HepG2 (cell line): ENCODE measurements around the gene SNAP23. TPM values are rescaled to one million over a fixed set of nuclear protein-coding genes. Genes with fewer than 3 reads are reported as not detected.

Source experiments
- CHD2 ChIP-seq: IDR thresholded peaks from 2 replicates; pipeline ENCODE4 v1.6.1; 2011; ENCODE audit warnings: low read depth, low read length, improper control_type of control experiment
- DRAP1 ChIP-seq: IDR thresholded peaks from 2 replicates; pipeline ENCODE4 v1.6.1; 2016; ENCODE audit warnings: missing genetic modification reagents, missing compliant biosample characterization
- FOXM1 ChIP-seq: sonication (generic); formaldehyde crosslinking; IDR thresholded peaks from 2 replicates; pipeline ENCODE4 v1.5.0; 2020; ENCODE audit warnings: missing genetic modification reagents
- MTERF4 ChIP-seq: sonication (generic); formaldehyde crosslinking; IDR thresholded peaks from 2 replicates; pipeline ENCODE4 v1.8.0; 2023; ENCODE audit warnings: mild to moderate bottlenecking, missing genetic modification reagents
- SMYD3 ChIP-seq: sonication (generic); formaldehyde crosslinking; IDR thresholded peaks from 2 replicates; pipeline ENCODE4 v1.8.1; 2023; ENCODE audit warnings: mild to moderate bottlenecking, missing genetic modification reagents
- ZBTB4 ChIP-seq: sonication (generic); formaldehyde crosslinking; IDR thresholded peaks from 2 replicates; pipeline ENCODE4 v1.4.0; 2020; ENCODE audit warnings: missing genetic modification reagents, mild to moderate bottlenecking, borderline replicate concordance
- ZNF407 ChIP-seq: sonication (generic); formaldehyde crosslinking; IDR thresholded peaks from one replicate; pipeline ENCODE4 v1.5.1; 2020; ENCODE audit warnings: mild to moderate bottlenecking, missing genetic modification reagents; ENCODE audit errors: not compliant biosample characterization
- ZNF766 ChIP-seq: sonication (generic); formaldehyde crosslinking; IDR thresholded peaks from 2 replicates; pipeline ENCODE4 v1.5.0; 2020; ENCODE audit warnings: missing genetic modification reagents, borderline replicate concordance
- ZUFSP ChIP-seq: sonication (generic); formaldehyde crosslinking; IDR thresholded peaks from 2 replicates; pipeline ENCODE4 v1.9.0; 2021; ENCODE audit warnings: missing genetic modification reagents, mild to moderate bottlenecking, borderline replicate concordance
- polyA plus RNA-seq, 8 experiments: library from polyadenylated mRNA; depleted of rRNA in 3 of 8; stranded (reverse) in 7 of 8; unstranded in 1 of 8; fragments of >200 nt; fragmentation: Illumina TruSeq in 4 of 8; extraction: Trizol in 4 of 8; gene quantifications; 2 replicates each; pipeline versions ENCODE4 v1.2.1 to v1.2.3, GENCODE V29; 2011 to 2016; ENCODE audit warnings: low read depth in 4 of 8, missing spikeins in 1 of 8, mixed read lengths in 1 of 8; ENCODE audit not compliant: insufficient read depth in 1 of 8
- total RNA-seq, 5 experiments: library from RNA; depleted of rRNA; stranded (reverse); fragments of >200 nt; fragmentation: Illumina TruSeq; extraction: Trizol; gene quantifications; 2 replicates each; pipeline ENCODE4 v1.2.3, GENCODE V29; 2016; ENCODE audit warnings: low read depth in 1 of 5

SNAP23 gene
- total and polyA plus RNA-seq, 2 of the 13 experiments (the other 11 are each of a cell fraction or from before 2014, with no cell fraction given) = 37.0 to 101 TPM

GRCh38 chr15:42495361-42496212, at the start of gene SNAP23 (continued):
- no peak for TF ChIP-seq ZNF407 (CRISPR knock-in tag)
- 0 out of 2 replicates have a peak, but pooled peaks have one; percentile 20 for TF ChIP-seq CHD2
- no peak for TF ChIP-seq FOXM1 (CRISPR knock-in tag)
- TF ChIP-seq MTERF4 (CRISPR knock-in tag) = no peak
- TF ChIP-seq ZBTB4 (CRISPR knock-in tag) = no peak
- TF ChIP-seq ZNF766 (CRISPR knock-in tag) = no peak
- TF ChIP-seq ZUFSP (CRISPR knock-in tag) = no peak
- no peak for TF ChIP-seq SMYD3
- TF ChIP-seq DRAP1 (CRISPR knock-in tag) = peak; percentile 92
